HPDE6-E6E7 (cell line): ENCODE results near the gene C12orf54.
A peak's percentile ranks its signal among the peaks of the same experiment; 100 is the strongest.
"Not testable (repeated sequence)": the region's sequence is repeated elsewhere in the genome, so short reads cannot be mapped to it uniquely, and the experiment has no call there.

ENCODE experiments used
- DNase-seq: peaks from one replicate; pipeline ENCODE4 v3.0.0; 2011; ENCODE audit warnings: missing footprints; ENCODE audit errors: extremely low spot score

The C12orf54 gene

DNA sequence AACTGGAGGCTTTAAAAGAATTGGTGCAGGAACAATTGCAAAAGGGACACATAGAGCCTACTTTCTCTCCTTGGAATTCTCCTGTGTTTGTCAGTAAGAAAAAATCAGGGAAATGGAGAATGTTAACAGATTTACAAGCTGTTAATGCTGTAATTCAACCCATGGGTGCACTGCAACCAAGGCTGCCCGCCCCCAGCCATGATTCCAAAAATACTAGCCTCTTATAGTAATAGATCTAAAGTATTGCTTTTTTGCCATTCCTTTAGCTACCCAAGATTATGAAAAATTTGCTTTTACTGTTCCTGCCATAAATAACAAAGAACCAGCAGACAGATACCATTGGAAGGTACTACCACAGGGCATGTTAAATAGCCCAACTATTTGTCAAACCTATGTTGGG, 27.8 kb downstream of the C12orf54 start:
- DNase-seq, result no peak

DNA sequence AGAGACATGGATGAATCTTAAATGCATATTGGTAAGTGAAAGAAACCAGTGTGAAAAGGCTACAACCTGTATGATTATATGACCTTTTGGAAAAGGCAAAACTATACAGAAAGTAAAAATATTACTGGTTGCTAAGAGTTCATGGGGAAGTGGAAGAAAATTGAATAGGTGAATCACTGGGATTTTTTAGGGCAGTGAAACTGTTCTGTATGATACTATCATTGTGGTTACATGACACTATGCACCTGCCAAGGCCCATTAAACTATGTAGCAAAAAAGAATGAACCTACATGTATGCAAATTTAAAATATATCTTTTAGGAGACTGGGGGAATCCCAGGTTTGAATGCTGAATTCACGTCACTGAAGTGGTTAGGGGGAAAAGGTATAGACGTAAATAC, 30.6 kb downstream of the C12orf54 start:
- no peak for DNase-seq

- no peak for DNase-seq
Observed at GRCh38 chr12:48514728-48515127, 32.4 kb downstream of the C12orf54 start.

DNA sequence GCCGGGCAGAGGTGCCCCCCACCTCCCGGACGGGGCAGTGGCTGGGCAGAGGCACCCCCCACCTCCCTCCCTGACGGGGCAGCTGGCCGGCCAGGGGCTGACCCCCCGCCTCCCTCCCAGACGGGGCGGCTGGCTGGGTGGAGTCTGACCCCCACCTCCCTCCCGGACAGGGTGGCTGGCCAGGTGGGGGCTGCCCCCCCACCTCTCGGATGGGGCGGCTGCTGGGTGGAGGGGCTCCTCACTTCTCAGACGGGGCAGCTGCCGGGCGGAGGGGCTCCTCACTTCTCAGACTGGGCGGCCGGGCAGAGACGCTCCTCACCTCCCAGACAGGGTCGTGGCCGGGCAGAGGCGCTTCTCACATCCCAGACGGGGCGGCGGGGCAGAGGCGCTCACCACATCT, 38.1 kb downstream of the C12orf54 start:
- not testable (repeated sequence) for DNase-seq

GRCh38 chr12:48525332-48525731, 43.0 kb downstream of the C12orf54 start, which contains the start of gene OR8S1:
TSS of gene OR8S1 (plus strand) at chr12:48525632. CDS start at chr12:48525632, 0 bp downstream.
- DNase-seq, result no peak

DNA sequence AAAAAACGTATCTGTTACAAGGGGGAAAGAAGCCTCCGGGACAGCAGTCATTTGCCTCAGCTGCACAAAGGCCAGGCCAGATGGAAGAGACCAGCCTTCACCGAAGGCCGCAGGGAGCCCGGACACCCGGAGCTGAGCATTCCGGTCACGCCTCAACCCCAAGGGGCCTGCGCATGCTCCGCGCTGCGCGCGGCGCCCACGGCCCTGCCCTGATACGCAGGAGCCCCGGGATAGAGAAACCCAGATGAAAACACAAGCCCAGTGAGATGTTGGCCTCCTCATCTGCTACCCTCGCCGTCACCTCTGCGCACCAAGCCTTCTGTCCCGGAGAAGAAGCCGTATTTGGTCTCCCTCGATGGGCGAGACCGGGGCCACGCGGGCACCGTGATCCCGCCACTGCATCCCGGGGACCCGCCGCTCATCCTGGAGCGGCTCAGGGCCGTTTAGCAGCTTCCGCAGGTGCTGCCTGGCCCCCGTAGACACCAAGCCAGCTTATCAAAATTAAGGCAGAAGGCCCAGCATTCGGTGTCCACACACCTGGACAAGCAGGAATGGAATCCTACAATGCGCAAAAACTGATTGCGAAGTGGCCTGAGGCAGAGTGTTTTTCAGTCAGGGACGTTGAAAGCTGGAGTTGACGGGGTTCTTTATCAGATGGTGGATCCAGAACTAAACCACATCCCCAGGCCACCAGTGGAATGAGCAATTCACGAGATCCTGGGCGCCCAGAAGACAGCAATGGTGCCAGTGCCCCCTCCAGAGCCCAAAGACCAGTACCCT, 45.8 kb downstream of the C12orf54 start:
- DNase-seq, result no peak

- no peak for DNase-seq
Observed at GRCh38 chr12:48532601-48533000, 50.3 kb downstream of the C12orf54 start.

- no peak for DNase-seq
Observed at GRCh38 chr12:48536602-48537001, 54.3 kb downstream of the C12orf54 start.

GRCh38 chr12:48542300-48542928, 60.1 kb downstream of the C12orf54 start:
- peak; percentile 27 for DNase-seq

- DNase-seq, result no peak
Observed at GRCh38 chr12:48545833-48546469, 63.7 kb downstream of the C12orf54 start.
